SK-N-SH (cell line): ENCODE measurements around the gene ADAMTSL1. TPM values are rescaled to one million over a fixed set of nuclear protein-coding genes. Genes with fewer than 3 reads are reported as not detected.

ENCODE experiments used
- CTCF ChIA-PET: fragments of 300-600, 350-600 bp; formaldehyde crosslinking; extraction: SDS; loops from one replicate; lab custom pipeline; 2021; lab: Yijun Ruan, JAX
- POLR2A ChIA-PET: fragments of 350-600 bp; sonication (Branson Sonifier 250); formaldehyde crosslinking; extraction: SDS; loops from one replicate; lab custom pipeline; 2020; ENCODE audit warnings: antibody characterized with exemption, inconsistent platforms; lab: Yijun Ruan, JAX
- DNase-seq: peaks from one replicate; pipeline ENCODE4 v3.0.0; 2012
- H2AFZ ChIP-seq: fragments of 200-600 bp; sonication (generic); 2 replicates; pipeline ENCODE4 v1.8.1; 2016; ENCODE audit warnings: antibody characterized with exemption, mild to moderate bottlenecking, low read depth
- H3F3A ChIP-seq: fragments of 200-600 bp; sonication (generic); replicated peaks from 2 replicates; pipeline ENCODE3; 2016; ENCODE audit warnings: antibody characterized with exemption, mild to moderate bottlenecking; ENCODE audit not compliant: insufficient read depth
- H3K27ac ChIP-seq, 2 experiments: fragments of 200-500 bp in 1 of 2; fragments of 200-600 bp in 1 of 2; sonication (Bioruptor generic) in 1 of 2; sonication (generic), shearing (Covaris generic) in 1 of 2; 2 replicates each; pipeline versions ENCODE4 v1.5.1 to v1.6.1; 2014 to 2016; ENCODE audit warnings: low read depth in 2 of 2, inconsistent platforms in 1 of 2, low read length in 1 of 2, mild to moderate bottlenecking in 1 of 2, mixed read lengths in 1 of 2
- H3K27me3 ChIP-seq: fragments of 200-600 bp; sonication (generic), shearing (Covaris generic); 2 replicates; pipeline ENCODE4 v1.6.1; 2016; ENCODE audit warnings: mixed run types; ENCODE audit not compliant: insufficient read depth
- H3K36me3 ChIP-seq, 2 experiments: fragments of 200-500 bp in 1 of 2; fragments of 200-600 bp in 1 of 2; sonication (Bioruptor generic) in 1 of 2; sonication (generic) in 1 of 2; replicated peaks in 1 of 2; 2 replicates each; pipeline versions ENCODE3 to v1.5.1; 2014 to 2016; ENCODE audit warnings: low read length in 1 of 2, mild to moderate bottlenecking in 1 of 2; ENCODE audit not compliant: insufficient read depth in 2 of 2, control insufficient read depth in 1 of 2
- H3K4me1 ChIP-seq, 2 experiments: fragments of 200-500 bp in 1 of 2; fragments of 200-600 bp in 1 of 2; sonication (Bioruptor generic) in 1 of 2; sonication (generic), shearing (Covaris generic) in 1 of 2; 2 replicates each; pipeline versions ENCODE4 v1.5.1 to v1.6.1; 2014 to 2016; ENCODE audit warnings: low read depth in 1 of 2, low read length in 1 of 2, mixed run types in 1 of 2; ENCODE audit not compliant: insufficient read depth in 2 of 2, control insufficient read depth in 1 of 2
- H3K4me2 ChIP-seq: fragments of 200-600 bp; sonication (generic), shearing (Covaris generic); 2 replicates; pipeline ENCODE4 v1.6.1; 2017; ENCODE audit warnings: mixed run types
- H3K4me3 ChIP-seq, 2 experiments: fragments of 200-500 bp in 1 of 2; fragments of 200-600 bp in 1 of 2; sonication (Bioruptor generic) in 1 of 2; sonication (generic), shearing (Covaris generic) in 1 of 2; 2 replicates each; pipeline versions ENCODE4 v1.5.1 to v1.8.1; 2014 to 2016; ENCODE audit warnings: low read depth in 2 of 2, inconsistent platforms in 1 of 2, low read length in 1 of 2, mild to moderate bottlenecking in 1 of 2, mixed read lengths in 1 of 2, moderate library complexity in 1 of 2
- H3K79me2 ChIP-seq: fragments of 200-600 bp; sonication (generic); 2 replicates; pipeline ENCODE4 v1.8.1; 2017; ENCODE audit warnings: mild to moderate bottlenecking; ENCODE audit not compliant: insufficient read depth
- H3K9ac ChIP-seq: fragments of 200-600 bp; sonication (generic); 2 replicates; pipeline ENCODE4 v1.6.1; 2017; ENCODE audit warnings: mixed run types
- H3K9me2 ChIP-seq: fragments of 200-600 bp; sonication (generic); 2 replicates; pipeline ENCODE4 v1.6.1; 2017; ENCODE audit warnings: mixed run types
- H3K9me3 ChIP-seq: fragments of 200-600 bp; sonication (generic); 2 replicates; pipeline ENCODE4 v1.6.1; 2017; ENCODE audit warnings: mixed run types, mild to moderate bottlenecking, moderate library complexity
- H4K20me1 ChIP-seq: fragments of 200-600 bp; sonication (generic); 2 replicates; pipeline ENCODE4 v1.6.1; 2017; ENCODE audit warnings: mild to moderate bottlenecking, mixed run types; ENCODE audit not compliant: insufficient read depth
- ELF1 ChIP-seq: IDR thresholded peaks from 2 replicates; pipeline ENCODE4 v1.4.0; 2012
- EP300 ChIP-seq, 2 experiments: IDR thresholded peaks; 2 replicates each; pipeline versions ENCODE4 v1.4.0 to v1.6.1; 2012; ENCODE audit warnings: borderline replicate concordance in 1 of 2, low read depth in 1 of 2, low read length in 1 of 2
- EZH2phosphoT487 ChIP-seq: fragments of 200-600 bp; sonication (generic); IDR thresholded peaks from 2 replicates; pipeline ENCODE4 v1.6.1; 2017; ENCODE audit warnings: low read depth, mixed run types, mild to moderate bottlenecking, antibody characterized with exemption, moderate library complexity, borderline replicate concordance
- FOXM1 ChIP-seq: IDR thresholded peaks from 2 replicates; pipeline ENCODE4 v1.4.0; 2012; ENCODE audit warnings: low read depth, mild to moderate bottlenecking
- GABPA ChIP-seq: IDR thresholded peaks from 2 replicates; pipeline ENCODE4 v1.4.0; 2012; ENCODE audit warnings: low read depth, mild to moderate bottlenecking
- GATA2 ChIP-seq: sonication (generic); formaldehyde crosslinking; IDR thresholded peaks from 2 replicates; pipeline ENCODE4 v1.5.0; 2020; ENCODE audit warnings: mild to moderate bottlenecking, missing genetic modification reagents
- JUND ChIP-seq: IDR thresholded peaks from 2 replicates; pipeline ENCODE4 v1.4.0; 2012
- MEF2A ChIP-seq: IDR thresholded peaks from 2 replicates; pipeline ENCODE4 v1.4.0; 2012; ENCODE audit warnings: low read depth, borderline replicate concordance
- NFIC ChIP-seq: IDR thresholded peaks from 2 replicates; pipeline ENCODE4 v1.4.0; 2012; ENCODE audit warnings: borderline replicate concordance
- NRF1 ChIP-seq: IDR thresholded peaks from 2 replicates; pipeline ENCODE4 v1.6.1; 2012; ENCODE audit warnings: low read depth, mild to moderate bottlenecking, low read length
- POLR2AphosphoS5 ChIP-seq: IDR thresholded peaks from 2 replicates; pipeline ENCODE4 v1.6.1; 2012; ENCODE audit warnings: low read depth, low read length
- RAD21 ChIP-seq: IDR thresholded peaks from 2 replicates; pipeline ENCODE4 v1.6.1; 2012; ENCODE audit warnings: mild to moderate bottlenecking, low read length
- SIN3A ChIP-seq: IDR thresholded peaks from 2 replicates; pipeline ENCODE4 v1.6.1; 2012; ENCODE audit warnings: low read depth, mild to moderate bottlenecking, low read length, moderate library complexity, borderline replicate concordance
- TAF1 ChIP-seq: IDR thresholded peaks from 2 replicates; pipeline ENCODE4 v1.6.1; 2012; ENCODE audit warnings: low read depth, mild to moderate bottlenecking, low read length, moderate library complexity, borderline replicate concordance
- TCF12 ChIP-seq: IDR thresholded peaks from 2 replicates; pipeline ENCODE4 v1.4.0; 2012
- WGBS: methylation state at CpG from one replicate; pipeline ENCODE4 v1.1.6; 2017; ENCODE audit warnings: low lambda C conversion rate; 5-methylcytosine and 5-hydroxymethylcytosine counted together
- polyA plus RNA-seq, 3 experiments: library from polyadenylated mRNA; depleted of rRNA; stranded (reverse); fragments of >200 nt; gene quantifications; 2 replicates each; pipeline ENCODE4 v1.2.3, GENCODE V29; 2012
- TF ChIP-seq, protein P1 (sequence below): IDR thresholded peaks from 2 replicates; pipeline ENCODE4 v1.4.0; 2012; ENCODE audit warnings: low read depth, borderline replicate concordance
- TF ChIP-seq, protein P2 (sequence below): fragments of 200-600 bp; sonication (generic); IDR thresholded peaks from 2 replicates; pipeline ENCODE4 v1.6.1; 2017; ENCODE audit warnings: antibody characterized with exemption, mild to moderate bottlenecking, moderate library complexity
- TF ChIP-seq, protein P3 (sequence below): IDR thresholded peaks from 2 replicates; pipeline ENCODE4 v1.6.1; 2012; ENCODE audit warnings: mild to moderate bottlenecking, low read depth, low read length, moderate library complexity
- TF ChIP-seq, protein P4 (sequence below): fragments of 150-350 bp; IDR thresholded peaks from 2 replicates; pipeline ENCODE4 v1.6.1; 2016; ENCODE audit warnings: mild to moderate bottlenecking, low read depth, low read length

ADAMTSL1 gene
- polyA plus RNA-seq, 1 of the 3 experiments (the other 2 are of a cell fraction) = 114 TPM

DNA sequence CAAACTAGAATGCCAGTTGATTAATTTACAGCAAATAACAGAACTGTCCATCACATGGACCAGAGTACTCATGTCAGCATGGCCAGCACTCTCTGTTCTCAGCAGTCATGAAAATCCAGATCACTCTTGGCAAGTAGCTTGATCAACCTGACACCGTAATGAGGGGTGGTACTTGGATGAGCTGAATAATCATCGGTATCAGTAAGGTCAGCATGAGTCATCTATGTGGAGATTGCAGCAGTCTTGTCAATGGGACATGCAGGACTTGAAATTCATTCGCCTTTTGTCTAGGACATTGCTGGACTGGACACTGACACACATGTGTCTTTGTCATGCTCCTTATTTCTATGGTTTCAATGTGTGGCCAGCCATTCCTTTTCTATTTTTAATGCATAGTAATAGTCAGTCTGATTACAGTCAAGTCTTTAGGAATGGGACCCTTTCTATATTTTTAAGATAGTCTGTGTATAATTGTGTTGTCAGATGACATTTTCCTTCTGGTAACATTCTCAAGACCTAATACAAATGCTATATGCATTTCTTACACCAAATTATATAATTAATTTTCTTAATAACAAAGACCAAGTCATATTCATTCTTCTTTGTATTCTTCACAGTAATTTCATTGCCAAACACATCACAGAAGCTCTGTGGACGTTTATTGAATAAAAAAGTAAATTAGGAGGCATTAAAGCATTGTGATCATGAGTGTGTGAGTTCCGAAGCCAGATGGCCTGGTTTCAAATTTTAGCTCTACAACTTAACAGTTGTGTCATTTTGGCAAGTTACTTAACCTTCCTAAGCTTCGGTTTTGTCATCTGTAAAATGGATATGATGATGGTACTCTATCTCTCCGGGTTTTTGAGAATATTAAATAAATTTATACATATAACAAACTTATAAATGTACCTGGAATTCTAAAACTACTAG is 57.4 kb downstream of the ADAMTSL1 start:
- no peak overlapping the region for H2AFZ ChIP-seq
- no peak overlapping the region for H3K27ac ChIP-seq
- H3K4me3 ChIP-seq = no peak overlapping the region
- no peak overlapping the region for H3K9ac ChIP-seq
- H3K9me2 ChIP-seq = no peaks in the 10 kb centered on the region
- peaks cover 5 to 72% of the 10 kb centered on the region in 2 experiments for H3K36me3 ChIP-seq
- peaks cover 73% of the 10 kb centered on the region for H3K79me2 ChIP-seq
- DNase-seq = no peak
- H4K20me1 ChIP-seq = no peaks in the 10 kb centered on the region
- ChIA-PET POLR2A (no interaction called here), CTCF (no interaction called here)
- H3K4me1 ChIP-seq = no peaks in the 10 kb centered on the region; a peak in 1 of 4 replicates
- peaks cover 27% of the 10 kb centered on the region for H3F3A ChIP-seq
- H3K27me3 ChIP-seq = no peaks in the 10 kb centered on the region
- TF ChIP-seq GATA2 (CRISPR knock-in tag) (no peak), EZH2phosphoT487 (no peak), TAF1 (no peak), TCF12 (no peak), JUND (no peak), GABPA (no peak), MEF2A (no peak), EP300 (IDR thresholded peaks at IDR 0.05; ENCODE audit: borderline replicate concordance in 1 of 2, low read depth in 1 of 2, low read length in 1 of 2) (no peak), RAD21 (no peak), FOXM1 (no peak), ELF1 (no peak), SIN3A (no peak), NRF1 (no peak), POLR2AphosphoS5 (no peak), NFIC (no peak)
- TF ChIP-seq, protein P1, sequence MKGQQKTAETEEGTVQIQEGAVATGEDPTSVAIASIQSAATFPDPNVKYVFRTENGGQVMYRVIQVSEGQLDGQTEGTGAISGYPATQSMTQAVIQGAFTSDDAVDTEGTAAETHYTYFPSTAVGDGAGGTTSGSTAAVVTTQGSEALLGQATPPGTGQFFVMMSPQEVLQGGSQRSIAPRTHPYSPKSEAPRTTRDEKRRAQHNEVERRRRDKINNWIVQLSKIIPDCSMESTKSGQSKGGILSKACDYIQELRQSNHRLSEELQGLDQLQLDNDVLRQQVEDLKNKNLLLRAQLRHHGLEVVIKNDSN = no peak
- TF ChIP-seq, protein P2, sequence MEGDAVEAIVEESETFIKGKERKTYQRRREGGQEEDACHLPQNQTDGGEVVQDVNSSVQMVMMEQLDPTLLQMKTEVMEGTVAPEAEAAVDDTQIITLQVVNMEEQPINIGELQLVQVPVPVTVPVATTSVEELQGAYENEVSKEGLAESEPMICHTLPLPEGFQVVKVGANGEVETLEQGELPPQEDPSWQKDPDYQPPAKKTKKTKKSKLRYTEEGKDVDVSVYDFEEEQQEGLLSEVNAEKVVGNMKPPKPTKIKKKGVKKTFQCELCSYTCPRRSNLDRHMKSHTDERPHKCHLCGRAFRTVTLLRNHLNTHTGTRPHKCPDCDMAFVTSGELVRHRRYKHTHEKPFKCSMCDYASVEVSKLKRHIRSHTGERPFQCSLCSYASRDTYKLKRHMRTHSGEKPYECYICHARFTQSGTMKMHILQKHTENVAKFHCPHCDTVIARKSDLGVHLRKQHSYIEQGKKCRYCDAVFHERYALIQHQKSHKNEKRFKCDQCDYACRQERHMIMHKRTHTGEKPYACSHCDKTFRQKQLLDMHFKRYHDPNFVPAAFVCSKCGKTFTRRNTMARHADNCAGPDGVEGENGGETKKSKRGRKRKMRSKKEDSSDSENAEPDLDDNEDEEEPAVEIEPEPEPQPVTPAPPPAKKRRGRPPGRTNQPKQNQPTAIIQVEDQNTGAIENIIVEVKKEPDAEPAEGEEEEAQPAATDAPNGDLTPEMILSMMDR = no peak
- TF ChIP-seq, protein P3, sequence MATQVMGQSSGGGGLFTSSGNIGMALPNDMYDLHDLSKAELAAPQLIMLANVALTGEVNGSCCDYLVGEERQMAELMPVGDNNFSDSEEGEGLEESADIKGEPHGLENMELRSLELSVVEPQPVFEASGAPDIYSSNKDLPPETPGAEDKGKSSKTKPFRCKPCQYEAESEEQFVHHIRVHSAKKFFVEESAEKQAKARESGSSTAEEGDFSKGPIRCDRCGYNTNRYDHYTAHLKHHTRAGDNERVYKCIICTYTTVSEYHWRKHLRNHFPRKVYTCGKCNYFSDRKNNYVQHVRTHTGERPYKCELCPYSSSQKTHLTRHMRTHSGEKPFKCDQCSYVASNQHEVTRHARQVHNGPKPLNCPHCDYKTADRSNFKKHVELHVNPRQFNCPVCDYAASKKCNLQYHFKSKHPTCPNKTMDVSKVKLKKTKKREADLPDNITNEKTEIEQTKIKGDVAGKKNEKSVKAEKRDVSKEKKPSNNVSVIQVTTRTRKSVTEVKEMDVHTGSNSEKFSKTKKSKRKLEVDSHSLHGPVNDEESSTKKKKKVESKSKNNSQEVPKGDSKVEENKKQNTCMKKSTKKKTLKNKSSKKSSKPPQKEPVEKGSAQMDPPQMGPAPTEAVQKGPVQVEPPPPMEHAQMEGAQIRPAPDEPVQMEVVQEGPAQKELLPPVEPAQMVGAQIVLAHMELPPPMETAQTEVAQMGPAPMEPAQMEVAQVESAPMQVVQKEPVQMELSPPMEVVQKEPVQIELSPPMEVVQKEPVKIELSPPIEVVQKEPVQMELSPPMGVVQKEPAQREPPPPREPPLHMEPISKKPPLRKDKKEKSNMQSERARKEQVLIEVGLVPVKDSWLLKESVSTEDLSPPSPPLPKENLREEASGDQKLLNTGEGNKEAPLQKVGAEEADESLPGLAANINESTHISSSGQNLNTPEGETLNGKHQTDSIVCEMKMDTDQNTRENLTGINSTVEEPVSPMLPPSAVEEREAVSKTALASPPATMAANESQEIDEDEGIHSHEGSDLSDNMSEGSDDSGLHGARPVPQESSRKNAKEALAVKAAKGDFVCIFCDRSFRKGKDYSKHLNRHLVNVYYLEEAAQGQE = no peak
- TF ChIP-seq, protein P4, sequence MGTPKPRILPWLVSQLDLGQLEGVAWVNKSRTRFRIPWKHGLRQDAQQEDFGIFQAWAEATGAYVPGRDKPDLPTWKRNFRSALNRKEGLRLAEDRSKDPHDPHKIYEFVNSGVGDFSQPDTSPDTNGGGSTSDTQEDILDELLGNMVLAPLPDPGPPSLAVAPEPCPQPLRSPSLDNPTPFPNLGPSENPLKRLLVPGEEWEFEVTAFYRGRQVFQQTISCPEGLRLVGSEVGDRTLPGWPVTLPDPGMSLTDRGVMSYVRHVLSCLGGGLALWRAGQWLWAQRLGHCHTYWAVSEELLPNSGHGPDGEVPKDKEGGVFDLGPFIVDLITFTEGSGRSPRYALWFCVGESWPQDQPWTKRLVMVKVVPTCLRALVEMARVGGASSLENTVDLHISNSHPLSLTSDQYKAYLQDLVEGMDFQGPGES = no peak
- H3K4me2 ChIP-seq = no peak overlapping the region
- WGBS = 77% methylated on average over 7 of the region's 7 CpGs
- H3K9me3 ChIP-seq = peaks cover 18% of the 10 kb centered on the region; the same call in 1 of the 2 replicates
